LNCaP clone FGC (cell line): ENCODE measurements around the gene PKHD1.
A peak's percentile ranks its signal among the peaks of the same experiment; 100 is the strongest.
"Not testable (repeated sequence)": the region's sequence is repeated elsewhere in the genome, so short reads cannot be mapped to it uniquely, and the experiment has no call there.

Source experiments
- DNase-seq: peaks from one replicate; pipeline ENCODE4 v3.0.0-alpha.2; 2011; ENCODE audit warnings: low read depth
- H3K4me3 ChIP-seq: 2 replicates; pipeline ENCODE4 v1.5.1; 2011; ENCODE audit warnings: mild to moderate bottlenecking, low read depth, low read length, control low read depth
- CTCF ChIP-seq: IDR thresholded peaks from 2 replicates; pipeline ENCODE4 v1.5.1; 2012; ENCODE audit warnings: mild to moderate bottlenecking; ENCODE audit not compliant: control insufficient read depth, insufficient read depth; ENCODE audit errors: extremely low read depth

PKHD1 gene

DNA sequence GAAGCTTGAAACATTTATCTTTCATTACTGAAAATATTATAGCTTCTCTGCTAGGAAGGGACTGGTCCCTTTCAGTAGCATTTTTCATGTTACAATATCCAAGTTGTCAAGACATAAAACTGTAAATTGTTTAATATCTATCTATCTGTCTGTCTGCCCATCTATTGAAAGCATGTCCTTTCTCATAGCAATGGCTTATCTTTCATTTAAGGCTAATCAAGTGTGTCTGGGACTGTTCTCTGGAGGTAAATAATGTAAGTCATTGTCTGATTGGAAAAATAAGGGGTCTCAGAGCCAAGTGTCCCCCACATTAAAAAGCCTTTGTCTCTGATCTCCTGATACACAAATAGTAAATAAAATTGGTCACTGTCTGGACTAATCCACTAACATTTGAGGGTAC lies 135.5 kb downstream of the PKHD1 start:
- TF ChIP-seq CTCF = no peak
- no peak for DNase-seq
- no peak overlapping the region for H3K4me3 ChIP-seq

DNA sequence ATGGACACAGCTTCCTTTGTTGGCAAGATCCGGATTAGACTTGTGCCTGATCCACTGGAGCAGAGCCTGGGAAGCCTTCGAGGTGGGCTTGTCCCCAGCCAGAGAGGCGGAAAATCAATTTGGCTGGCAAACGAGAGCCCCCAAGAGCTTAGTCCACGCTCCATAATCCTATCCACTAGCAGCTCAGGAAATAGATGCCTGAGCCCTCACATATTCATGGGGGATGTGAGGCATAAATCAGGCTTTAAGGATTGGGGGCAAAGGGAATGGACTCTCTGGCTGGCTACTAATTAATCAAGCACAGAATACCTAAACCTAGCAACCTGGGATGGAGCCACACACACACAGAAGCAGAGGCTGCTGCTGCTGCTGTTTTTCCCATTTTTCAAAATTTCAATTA lies 137.9 kb downstream of the PKHD1 start:
- no peak overlapping the region for H3K4me3 ChIP-seq
- TF ChIP-seq CTCF = no peak
- no peak for DNase-seq

GRCh38 chr6:51939695-51940094 lies 147.7 kb downstream of the PKHD1 start:
- not testable (repeated sequence) for DNase-seq

DNA sequence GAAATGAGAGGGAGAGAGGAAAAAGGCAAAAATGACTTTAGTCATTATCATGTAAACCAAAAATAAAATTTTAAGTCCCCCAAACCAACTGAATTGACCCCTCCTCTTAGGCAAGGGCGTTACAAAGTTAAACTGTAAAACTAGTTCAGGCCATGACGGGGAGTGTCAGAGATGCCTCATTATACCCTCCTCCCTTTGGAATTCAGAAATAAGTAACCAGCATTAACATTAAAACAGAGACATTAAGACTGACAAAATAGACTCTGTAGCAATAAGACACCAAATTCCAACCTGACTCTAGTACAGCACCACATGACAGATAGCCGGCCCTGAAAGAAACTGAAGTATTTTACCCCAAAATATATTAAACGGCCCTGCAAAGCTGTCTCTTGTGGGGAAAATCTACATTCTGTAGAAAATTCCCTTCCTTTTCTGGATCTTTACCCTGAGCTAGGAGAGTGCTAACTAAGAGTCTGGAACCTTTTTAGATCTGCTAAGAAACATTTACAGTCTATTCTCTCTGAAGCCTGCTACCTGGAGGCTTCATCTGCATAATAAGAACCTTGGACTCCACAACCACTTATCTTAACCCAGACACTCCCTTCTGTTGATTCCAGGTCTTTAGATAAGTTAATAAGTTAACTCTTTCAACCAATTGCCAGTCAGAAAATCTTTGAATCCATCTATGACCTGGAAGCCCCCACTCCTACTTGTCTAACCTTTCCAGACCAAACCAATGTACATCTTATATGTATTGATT lies 150.7 kb downstream of the PKHD1 start:
- H3K4me3 ChIP-seq = no peak overlapping the region
- no peak for DNase-seq
- no peak for TF ChIP-seq CTCF

More at GRCh38 chr6:51939695-51940094, 147.7 kb downstream of the PKHD1 start:
- not testable (repeated sequence) for H3K4me3 ChIP-seq

DNA sequence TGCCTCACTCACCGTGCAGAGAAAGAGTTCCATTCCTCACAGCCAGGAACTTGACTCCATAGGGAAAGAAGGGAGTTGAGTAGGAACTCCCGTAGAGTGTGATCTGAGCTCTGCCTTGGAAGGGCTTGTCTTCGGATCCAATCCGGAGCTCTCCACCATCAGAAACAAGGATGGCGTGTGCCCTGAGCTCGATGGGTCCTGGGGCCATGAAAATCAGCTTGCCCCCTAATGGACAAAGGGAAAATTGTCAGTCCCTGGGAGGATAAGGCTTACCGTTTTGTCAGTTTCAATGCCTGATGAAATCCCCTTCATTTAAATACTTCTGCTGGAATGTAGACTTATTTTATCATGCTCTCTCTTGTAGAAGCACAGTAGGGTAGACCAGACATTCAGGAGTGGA lies 153.3 kb downstream of the PKHD1 start:
- no peak for DNase-seq
- TF ChIP-seq CTCF = peak; percentile 53
- H3K4me3 ChIP-seq = no peak overlapping the region

DNA sequence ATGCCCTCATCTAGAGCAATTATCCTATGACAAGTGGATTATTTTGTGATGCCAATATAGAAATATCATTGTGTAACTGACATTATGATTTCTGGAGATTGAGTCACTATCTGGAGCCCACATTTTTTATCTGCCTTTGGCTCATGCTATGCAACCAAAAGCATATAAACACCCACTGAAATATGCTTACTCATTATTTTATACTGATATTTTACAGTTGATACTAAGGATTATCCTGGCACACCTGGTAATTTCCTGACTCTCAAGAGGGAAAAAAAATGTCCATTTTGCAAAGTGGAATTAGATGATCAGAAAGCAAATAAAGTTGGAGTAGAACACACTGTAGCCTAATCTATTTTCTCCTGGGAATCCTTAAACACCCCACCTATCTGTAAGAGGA lies 154.5 kb downstream of the PKHD1 start:
- TF ChIP-seq CTCF = no peak
- no peak for DNase-seq
- H3K4me3 ChIP-seq = no peak overlapping the region

- TF ChIP-seq CTCF = no peak
- DNase-seq = no peak
- H3K4me3 ChIP-seq = no peak overlapping the region
These were observed 156.8 kb downstream of the PKHD1 start for GRCh38 chr6:51930602-51931001.
